Esophagus muscularis mucosa (tissue), 3 donors: ENCODE results near the gene STK33.

ENCODE experiments used
- CTCF ChIP-seq, 3 experiments: fragments of 200-600 bp in 2 of 3; fragments of 450-650 bp in 1 of 3; sonication (generic) in 2 of 3; IDR thresholded peaks; one replicate each; pipeline ENCODE4 v1.5.1; 2017 to 2019; ENCODE audit warnings: antibody characterized with exemption in 3 of 3, mild to moderate bottlenecking in 2 of 3, moderate library complexity in 1 of 3
- POLR2A ChIP-seq: fragments of 450-650 bp; IDR thresholded peaks from one replicate; pipeline ENCODE4 v1.6.1; 2017; ENCODE audit warnings: antibody characterized with exemption, moderate library complexity, mild to moderate bottlenecking, low read depth

DNA sequence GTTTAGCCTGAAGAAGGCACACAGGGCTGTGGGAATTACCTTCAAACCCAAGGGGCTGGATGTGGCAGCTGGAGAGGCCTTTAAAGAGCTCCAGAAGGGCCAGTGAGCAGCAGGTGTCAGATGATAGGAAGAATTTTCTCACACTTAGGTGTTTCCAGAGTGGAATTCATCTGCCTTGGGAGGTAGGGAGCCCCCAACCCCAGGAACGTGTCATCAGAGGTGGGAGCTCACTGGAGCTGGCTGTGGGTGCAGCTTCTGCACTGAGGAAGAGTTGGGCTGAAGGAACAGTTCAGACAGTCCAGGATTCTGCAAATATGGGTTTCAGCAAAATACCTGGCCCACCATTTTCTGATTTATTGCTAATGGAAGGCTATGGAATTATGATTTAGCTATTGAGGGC is 210.8 kb downstream of the STK33 start:
- TF ChIP-seq POLR2A, result no peak
- TF ChIP-seq CTCF (IDR thresholded peaks at IDR 0.05), result no peak
